Osteoblast (primary cell): Measurements from ENCODE around the gene FIGNL2. TPM values are rescaled to one million over a fixed set of nuclear protein-coding genes. Genes with fewer than 3 reads are reported as not detected.
"Not testable (repeated sequence)": the region's sequence is repeated elsewhere in the genome, so short reads cannot be mapped to it uniquely, and the experiment has no call there.

ENCODE experiments used
- DNase-seq: peaks from one replicate; pipeline ENCODE4 v3.0.0; 2011; ENCODE audit warnings: low spot score, mixed read lengths; ENCODE audit not compliant: insufficient read length; ENCODE audit errors: missing footprints
- H2AFZ ChIP-seq: 2 replicates; pipeline ENCODE4 v1.6.0; 2011; ENCODE audit warnings: mild to moderate bottlenecking, low read length
- H3K27ac ChIP-seq: 2 replicates; pipeline ENCODE4 v1.5.1; 2011; ENCODE audit warnings: mild to moderate bottlenecking, low read depth, low read length, moderate library complexity
- H3K27me3 ChIP-seq: 2 replicates; pipeline ENCODE4 v1.6.0; 2012; ENCODE audit warnings: mild to moderate bottlenecking, control low read depth, inconsistent platforms, low read length, moderate library complexity; ENCODE audit not compliant: insufficient read depth
- H3K36me3 ChIP-seq: 2 replicates; pipeline ENCODE4 v1.5.1; 2011; ENCODE audit warnings: mild to moderate bottlenecking, low read length, control low read depth, moderate library complexity; ENCODE audit not compliant: insufficient read depth
- H3K4me1 ChIP-seq: 2 replicates; pipeline ENCODE4 v1.5.1; 2011; ENCODE audit warnings: mild to moderate bottlenecking, low read length, control low read depth, moderate library complexity; ENCODE audit not compliant: insufficient read depth
- H3K4me2 ChIP-seq: 2 replicates; pipeline ENCODE4 v1.6.0; 2011; ENCODE audit warnings: mild to moderate bottlenecking, low read length; ENCODE audit not compliant: insufficient read depth
- H3K4me3 ChIP-seq: fragments of 200-600 bp; sonication (generic); 3 replicates; pipeline ENCODE4 v1.5.1; 2012; ENCODE audit warnings: mild to moderate bottlenecking, low read length, inconsistent platforms; ENCODE audit not compliant: insufficient read depth
- H3K79me2 ChIP-seq: 2 replicates; pipeline ENCODE4 v1.6.0; 2012; ENCODE audit warnings: mild to moderate bottlenecking, low read length, control low read depth, inconsistent platforms; ENCODE audit not compliant: insufficient read depth
- H3K9me3 ChIP-seq: 2 replicates; pipeline ENCODE4 v1.5.1; 2011; ENCODE audit warnings: low read depth, low read length, control low read depth
- H4K20me1 ChIP-seq: 2 replicates; pipeline ENCODE4 v1.6.0; 2012; ENCODE audit warnings: mild to moderate bottlenecking, low read length, control low read depth; ENCODE audit not compliant: insufficient read depth
- total RNA-seq: library from RNA; depleted of rRNA; stranded (reverse); fragments of >200 nt; gene quantifications from 2 replicates; pipeline ENCODE4 v1.2.3, GENCODE V29; 2012
- TF ChIP-seq, protein P1 (sequence below): IDR thresholded peaks from 2 replicates; pipeline ENCODE4 v1.5.1; 2011; ENCODE audit warnings: mild to moderate bottlenecking, low read depth, low read length, moderate library complexity; ENCODE audit errors: extremely low read depth

The FIGNL2 gene
- total RNA-seq, 1 donor = 0.36 TPM

DNA sequence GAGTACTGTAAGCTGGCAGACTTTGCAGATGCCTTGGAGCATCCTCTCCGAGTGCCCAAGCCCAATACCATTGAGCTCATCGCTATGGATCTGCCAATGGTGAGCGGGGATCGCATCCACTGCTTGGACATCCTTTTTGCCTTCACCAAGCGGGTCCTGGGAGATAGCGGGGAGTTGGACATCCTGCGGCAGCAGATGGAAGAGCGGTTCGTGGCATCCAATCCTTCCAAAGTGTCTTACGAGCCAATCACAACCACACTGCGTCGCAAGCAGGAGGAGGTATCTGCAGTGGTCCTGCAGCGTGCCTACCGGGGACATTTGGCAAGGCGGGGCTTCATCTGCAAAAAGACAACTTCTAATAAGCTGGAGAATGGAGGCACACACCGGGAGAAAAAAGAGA lies 41.6 kb downstream of the FIGNL2 start:
- TF ChIP-seq, protein P1, sequence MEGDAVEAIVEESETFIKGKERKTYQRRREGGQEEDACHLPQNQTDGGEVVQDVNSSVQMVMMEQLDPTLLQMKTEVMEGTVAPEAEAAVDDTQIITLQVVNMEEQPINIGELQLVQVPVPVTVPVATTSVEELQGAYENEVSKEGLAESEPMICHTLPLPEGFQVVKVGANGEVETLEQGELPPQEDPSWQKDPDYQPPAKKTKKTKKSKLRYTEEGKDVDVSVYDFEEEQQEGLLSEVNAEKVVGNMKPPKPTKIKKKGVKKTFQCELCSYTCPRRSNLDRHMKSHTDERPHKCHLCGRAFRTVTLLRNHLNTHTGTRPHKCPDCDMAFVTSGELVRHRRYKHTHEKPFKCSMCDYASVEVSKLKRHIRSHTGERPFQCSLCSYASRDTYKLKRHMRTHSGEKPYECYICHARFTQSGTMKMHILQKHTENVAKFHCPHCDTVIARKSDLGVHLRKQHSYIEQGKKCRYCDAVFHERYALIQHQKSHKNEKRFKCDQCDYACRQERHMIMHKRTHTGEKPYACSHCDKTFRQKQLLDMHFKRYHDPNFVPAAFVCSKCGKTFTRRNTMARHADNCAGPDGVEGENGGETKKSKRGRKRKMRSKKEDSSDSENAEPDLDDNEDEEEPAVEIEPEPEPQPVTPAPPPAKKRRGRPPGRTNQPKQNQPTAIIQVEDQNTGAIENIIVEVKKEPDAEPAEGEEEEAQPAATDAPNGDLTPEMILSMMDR = no peak
- H4K20me1 ChIP-seq = no peaks in the 10 kb centered on the region
- H2AFZ ChIP-seq = no peak overlapping the region
- no peaks in the 10 kb centered on the region for H3K9me3 ChIP-seq
- H3K27me3 ChIP-seq = no peaks in the 10 kb centered on the region
- no peak overlapping the region for H3K4me3 ChIP-seq
- H3K79me2 ChIP-seq = no peaks in the 10 kb centered on the region
- DNase-seq = no peak
- no peak overlapping the region for H3K4me2 ChIP-seq
- peaks cover 25% of the 10 kb centered on the region for H3K36me3 ChIP-seq
- H3K4me1 ChIP-seq = no peaks in the 10 kb centered on the region
- H3K27ac ChIP-seq = no peak overlapping the region

DNA sequence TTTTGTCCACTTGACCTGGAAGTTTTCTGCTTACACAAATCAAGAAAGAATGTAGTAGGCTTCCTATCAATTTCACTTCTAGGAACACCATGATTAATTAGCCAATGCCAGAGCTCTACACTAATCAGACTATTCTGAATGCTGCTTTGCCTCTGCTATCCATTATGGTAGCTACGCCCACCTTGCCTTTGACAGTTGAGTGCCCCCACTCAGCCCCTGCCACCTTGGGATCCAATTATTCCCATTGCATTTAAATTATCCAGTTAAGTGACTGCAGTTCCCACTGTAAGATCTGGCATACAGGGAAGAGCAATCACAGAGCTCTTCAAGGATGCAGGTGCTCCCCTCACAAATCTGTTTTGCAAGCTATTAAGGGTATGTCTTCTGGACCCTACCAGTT lies 47.5 kb downstream of the FIGNL2 start:
- H3K4me3 ChIP-seq = no peak overlapping the region
- no peaks in the 10 kb centered on the region for H3K9me3 ChIP-seq
- no peaks in the 10 kb centered on the region for H4K20me1 ChIP-seq
- H2AFZ ChIP-seq = no peak overlapping the region
- TF ChIP-seq, protein P1 = no peak
- peaks cover 3% of the 10 kb centered on the region for H3K36me3 ChIP-seq
- no peaks in the 10 kb centered on the region for H3K27me3 ChIP-seq
- no peak for DNase-seq
- H3K27ac ChIP-seq = no peak overlapping the region
- H3K4me2 ChIP-seq = no peak overlapping the region
- no peaks in the 10 kb centered on the region for H3K4me1 ChIP-seq
- no peaks in the 10 kb centered on the region for H3K79me2 ChIP-seq

DNA sequence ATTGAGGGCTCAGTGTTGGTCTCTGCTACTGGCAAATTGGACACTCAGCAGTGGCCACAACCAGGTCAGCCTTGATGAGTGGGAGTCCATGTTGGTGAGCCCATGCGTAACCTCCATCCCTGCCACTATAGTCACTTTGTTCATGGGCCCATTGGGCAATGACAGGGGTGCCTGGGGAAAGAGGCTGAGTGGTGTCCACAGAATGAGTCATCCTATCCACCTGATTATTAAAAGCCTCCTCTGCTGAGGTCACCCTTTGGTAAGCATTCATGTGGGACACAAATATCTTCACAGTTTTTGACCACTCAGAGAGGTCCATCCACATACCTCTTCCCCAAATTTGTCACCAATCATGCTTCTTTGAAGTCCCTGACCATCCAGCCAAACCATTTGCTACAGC lies 50.0 kb downstream of the FIGNL2 start:
- Histone ChIP-seq H3K36me3 (peaks cover 15% of the 10 kb centered on the region), H3K27ac (no peak overlapping the region), H3K4me1 (no peaks in the 10 kb centered on the region), H3K79me2 (no peaks in the 10 kb centered on the region), H4K20me1 (no peaks in the 10 kb centered on the region), H3K9me3 (no peaks in the 10 kb centered on the region), H2AFZ (no peak overlapping the region), H3K27me3 (no peaks in the 10 kb centered on the region), H3K4me3 (no peak overlapping the region), H3K4me2 (no peak overlapping the region)
- no peak for DNase-seq
- TF ChIP-seq, protein P1 = no peak

DNA sequence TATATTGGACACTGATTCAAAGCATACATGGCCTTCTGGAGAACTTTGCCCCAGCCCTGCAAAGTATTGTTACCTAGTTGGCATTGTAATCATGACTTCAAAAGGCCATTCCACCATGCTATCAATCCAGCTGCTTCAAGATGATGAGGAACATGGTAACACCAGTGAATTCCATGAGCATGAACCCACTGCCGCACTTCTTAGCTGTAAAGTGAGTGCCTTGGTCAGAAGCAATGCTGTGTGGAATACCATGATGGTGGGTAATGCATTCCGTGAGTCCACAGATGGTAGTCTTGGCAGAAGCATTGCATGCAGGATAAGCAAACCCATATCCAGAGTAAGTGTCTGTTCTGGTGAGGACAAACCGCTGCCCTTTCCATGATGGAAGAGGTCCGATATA lies 50.5 kb downstream of the FIGNL2 start:
- not testable (repeated sequence) for H3K4me3 ChIP-seq, DNase-seq, H3K27ac ChIP-seq, H3K4me1 ChIP-seq, H3K9me3 ChIP-seq, H3K27me3 ChIP-seq, H2AFZ ChIP-seq, H4K20me1 ChIP-seq, H3K79me2 ChIP-seq, H3K4me2 ChIP-seq
- H3K36me3 ChIP-seq = peaks cover 15% of the 10 kb centered on the region
